GM19238 (cell line): ENCODE measurements around the gene SLIT3.
"Not testable (repeated sequence)": the region's sequence is repeated elsewhere in the genome, so short reads cannot be mapped to it uniquely, and the experiment has no call there.

ENCODE experiments used
- DNase-seq: peaks from one replicate; pipeline ENCODE4 v3.0.0; 2011; ENCODE audit warnings: low spot score; ENCODE audit not compliant: insufficient read length

The SLIT3 gene

DNA sequence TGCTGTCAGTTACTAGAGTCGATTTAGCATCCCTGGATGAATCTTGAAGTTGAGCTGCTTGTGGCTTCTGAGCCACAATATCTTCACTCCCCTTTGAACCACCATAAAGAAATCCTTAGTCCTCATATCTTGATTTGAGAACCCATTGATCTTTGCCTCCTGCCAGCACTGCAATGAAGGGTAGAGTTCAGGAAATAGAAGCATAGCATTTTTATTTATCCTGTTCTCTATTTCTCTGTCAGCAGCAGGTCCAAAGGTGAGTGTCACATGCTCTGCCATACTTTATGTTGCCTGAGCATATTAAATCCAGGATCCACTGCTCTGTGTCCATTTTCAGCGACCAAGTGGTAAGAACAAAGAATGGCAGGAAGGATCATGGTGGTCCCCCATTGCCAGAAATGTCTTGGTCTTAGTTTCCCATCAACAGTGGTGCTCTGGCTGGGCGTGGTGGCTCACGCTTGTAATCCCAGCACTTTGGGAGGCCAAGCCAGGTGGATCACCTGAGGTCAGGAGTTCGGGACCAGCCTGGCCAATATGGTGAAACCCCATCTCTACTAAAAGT lies 641.6 kb downstream of the SLIT3 start:
- DNase-seq = no peak

DNA sequence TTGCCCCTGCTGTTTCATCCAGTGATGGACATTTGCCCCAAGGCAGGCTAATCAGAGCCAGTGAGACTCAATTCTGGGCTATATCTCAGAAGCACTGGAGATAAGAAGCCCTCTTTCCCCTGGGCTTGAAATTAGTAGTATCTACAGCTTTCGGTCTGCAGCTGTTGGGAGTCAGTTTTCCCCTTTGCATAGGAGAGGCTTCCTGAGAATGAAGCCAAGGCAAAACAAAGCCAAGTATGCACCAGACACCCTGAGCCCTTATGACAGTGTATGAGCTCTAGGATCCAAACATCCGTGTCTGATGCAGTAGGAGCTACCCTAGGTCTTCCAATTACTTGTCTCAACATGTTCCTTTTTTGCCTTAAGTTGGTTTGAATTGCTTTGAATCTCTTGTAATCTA lies 642.5 kb downstream of the SLIT3 start:
- DNase-seq = no peak

DNA sequence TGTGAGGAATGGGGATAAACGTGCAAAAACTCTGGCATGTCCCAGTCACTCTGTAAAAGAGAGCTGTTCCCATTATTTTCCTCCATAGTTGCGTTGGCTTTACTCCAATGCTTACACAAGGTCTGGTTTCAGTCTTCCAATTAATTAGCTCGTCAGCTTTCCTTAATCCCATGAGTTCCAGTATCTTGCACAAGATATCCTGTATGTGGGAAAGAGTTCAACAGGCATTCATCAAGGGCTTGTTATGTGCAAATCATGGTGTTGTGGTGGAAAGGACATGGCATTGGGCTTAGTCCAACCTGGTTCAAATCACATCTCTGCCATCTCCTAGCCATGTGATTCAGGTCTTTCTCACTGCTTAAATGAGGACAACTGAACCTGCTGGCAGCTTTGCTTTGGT lies 644.3 kb downstream of the SLIT3 start:
- DNase-seq = no peak

DNA sequence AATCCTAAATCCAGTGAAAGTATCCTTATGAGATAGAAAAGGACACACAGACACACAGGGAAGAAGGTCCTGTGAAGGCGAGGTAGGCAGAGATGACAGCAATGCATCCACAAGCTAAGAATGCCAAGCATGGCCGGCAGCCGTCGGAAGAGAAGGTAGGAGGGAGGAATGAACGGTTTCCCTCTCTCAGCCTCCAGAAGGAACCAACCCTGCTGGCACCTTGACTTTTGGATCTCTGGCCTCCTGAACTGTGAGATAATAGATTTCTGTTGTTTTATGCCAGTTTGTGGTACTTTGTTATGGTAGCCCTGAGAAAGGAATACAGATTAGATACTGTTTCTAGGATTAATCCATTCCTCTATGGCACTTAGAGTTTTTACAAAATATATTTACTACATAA lies 645.6 kb downstream of the SLIT3 start:
- no peak for DNase-seq

DNA sequence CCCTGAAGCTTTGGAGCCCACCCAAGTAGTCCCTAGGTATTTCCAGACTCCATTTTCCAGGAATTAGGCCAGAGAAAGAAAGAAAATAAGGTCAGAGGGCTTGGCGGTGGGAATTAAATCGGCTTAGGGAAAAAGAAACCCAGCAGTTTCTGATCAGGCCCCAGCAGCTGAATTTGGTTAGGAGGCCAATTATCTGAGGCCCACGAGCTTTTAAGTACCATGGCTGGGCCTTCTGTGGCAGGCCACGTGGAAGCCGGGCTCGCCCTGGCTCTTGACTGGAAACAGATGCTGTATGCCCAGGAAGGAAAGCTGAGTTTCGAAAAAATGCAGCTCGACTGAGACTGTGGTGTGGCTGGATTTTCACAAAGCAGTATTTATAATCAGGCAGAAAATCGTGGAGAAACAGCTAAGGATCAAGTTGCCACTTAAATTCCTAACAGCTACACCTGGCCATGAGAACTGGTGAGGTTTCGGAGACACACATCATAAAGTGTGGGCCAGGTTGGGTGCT lies 646.7 kb downstream of the SLIT3 start:
- no peak for DNase-seq

DNA sequence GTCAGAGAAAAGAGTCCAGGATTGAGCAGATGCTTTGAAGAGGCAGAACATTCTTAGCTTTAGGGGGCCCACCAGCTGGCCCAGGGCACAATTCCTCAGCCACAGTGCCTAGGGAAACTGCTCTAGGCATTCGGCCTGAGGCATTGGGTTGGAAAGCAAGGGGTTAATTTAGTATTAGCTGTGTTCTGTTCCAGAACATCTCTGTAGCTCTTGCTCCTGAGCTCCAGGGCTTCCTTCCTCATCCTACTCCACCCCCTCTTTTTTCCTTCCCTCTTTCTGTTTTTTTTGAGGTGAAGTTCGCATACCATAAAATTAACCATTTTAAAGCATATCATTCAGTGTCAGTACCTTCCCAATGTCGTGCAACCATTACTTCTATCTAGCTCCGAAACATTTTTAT lies 647.3 kb downstream of the SLIT3 start:
- DNase-seq = no peak

DNA sequence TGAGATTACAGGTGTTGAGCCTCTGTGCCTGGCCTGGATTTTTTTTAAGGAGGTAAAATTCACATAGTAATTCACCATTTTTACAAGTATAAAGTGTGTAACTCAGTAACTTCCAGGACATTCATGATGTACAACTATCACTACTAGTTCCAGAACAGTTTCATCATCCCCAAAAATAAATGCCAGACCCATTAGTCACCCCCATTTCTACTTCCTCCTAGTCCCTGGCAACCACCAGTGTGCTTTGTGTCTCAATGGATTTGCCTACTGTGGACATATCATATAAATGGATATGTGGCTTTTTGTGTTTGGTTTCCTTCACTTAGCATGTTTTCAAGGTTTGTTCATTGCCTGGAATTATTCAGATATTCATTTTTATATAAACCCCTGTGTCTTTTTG lies 649.3 kb downstream of the SLIT3 start:
- DNase-seq = no peak

DNA sequence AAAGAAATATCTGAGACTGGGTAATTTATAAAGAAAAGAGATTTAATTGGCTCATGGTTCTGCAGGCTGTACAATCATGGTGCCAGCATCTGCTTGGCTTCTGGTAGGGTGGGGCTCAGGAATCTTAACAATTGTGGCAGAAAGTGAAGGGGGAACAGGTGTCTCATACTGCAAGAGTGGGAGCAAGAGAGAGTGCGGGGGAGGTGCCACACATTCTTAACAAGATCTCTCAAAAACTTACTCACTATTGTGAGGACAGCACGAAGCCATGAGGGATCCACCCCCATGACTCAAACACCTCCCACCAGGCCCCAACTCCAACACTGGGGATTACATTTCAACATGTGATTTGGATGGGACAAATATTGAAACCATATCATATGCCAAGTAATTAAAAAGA lies 651.6 kb downstream of the SLIT3 start:
- no peak for DNase-seq

DNA sequence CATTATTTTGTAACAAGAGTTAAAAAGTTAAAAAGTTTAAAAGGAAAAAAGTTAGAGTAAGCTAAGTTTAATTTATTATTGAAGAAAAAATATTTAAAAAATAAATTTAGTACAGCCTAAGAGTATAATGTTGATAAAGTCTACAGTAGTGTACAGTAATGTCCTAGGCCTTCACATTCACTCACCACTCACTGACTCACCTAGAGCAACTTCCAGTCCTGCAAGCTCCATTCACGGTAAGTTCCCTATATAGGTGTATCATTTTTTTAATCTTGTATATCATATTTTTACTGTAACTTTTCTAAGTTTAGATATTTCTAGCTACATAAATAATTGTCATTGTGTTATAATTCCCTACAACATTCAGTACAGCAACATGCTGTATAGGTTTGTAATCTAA lies 652.4 kb downstream of the SLIT3 start:
- DNase-seq = no peak

DNA sequence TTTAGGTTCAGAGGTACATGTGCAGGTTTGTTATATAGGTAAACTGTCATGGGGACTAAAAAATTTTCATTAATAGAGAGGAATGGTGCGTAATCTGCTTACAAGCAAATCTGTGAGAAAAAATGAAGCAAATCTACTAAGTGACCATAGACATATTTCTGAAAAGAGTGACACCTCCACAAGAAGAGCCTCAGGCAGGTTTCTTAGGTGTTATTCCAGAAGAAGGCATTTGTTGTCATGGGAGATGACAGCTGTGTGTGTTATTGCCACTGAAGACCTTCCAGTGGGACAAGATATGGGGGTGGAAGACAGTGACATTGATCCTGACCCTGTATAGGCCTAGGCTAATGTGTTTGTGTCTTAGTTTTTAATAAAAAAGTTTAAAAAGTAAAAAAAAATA lies 652.9 kb downstream of the SLIT3 start:
- no peak for DNase-seq

DNA sequence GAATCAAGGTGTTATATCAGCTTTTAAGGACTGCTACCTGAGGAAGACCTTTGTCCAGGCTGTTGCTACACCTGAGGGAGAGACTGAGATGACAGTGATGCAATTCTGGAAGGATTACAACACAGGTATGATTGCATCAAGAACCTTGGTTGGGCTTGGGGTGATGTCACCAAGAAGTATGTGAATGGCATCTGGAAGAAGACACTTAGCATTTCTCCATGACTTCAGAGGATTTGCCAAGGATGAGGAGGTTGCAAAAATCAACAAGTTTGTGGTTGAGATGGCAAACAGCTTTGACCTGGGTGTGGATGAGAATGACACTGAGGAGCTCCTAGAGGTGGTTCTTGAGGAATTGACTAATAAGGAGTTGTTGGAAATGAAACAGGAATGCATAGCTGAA lies 653.9 kb downstream of the SLIT3 start:
- no peak for DNase-seq

DNA sequence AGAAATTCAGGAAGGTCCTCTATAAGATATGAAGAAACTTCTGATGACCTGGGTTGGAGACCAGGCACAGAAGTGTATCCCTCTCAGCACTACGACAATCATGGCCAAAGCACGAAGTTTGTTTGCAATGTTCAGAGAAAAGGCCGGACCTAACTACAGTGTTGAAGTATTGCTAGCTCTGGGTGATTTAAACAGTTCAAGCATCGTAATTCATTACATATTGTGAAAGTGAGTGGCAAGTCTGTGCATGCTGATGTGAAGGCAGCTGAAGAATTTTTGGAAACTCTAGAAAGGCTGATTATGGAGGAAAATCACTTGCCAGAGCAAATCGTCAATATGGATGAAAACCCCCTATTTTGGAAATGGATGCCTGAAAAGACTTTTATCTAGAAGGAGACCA lies 654.6 kb downstream of the SLIT3 start:
- DNase-seq = no peak

DNA sequence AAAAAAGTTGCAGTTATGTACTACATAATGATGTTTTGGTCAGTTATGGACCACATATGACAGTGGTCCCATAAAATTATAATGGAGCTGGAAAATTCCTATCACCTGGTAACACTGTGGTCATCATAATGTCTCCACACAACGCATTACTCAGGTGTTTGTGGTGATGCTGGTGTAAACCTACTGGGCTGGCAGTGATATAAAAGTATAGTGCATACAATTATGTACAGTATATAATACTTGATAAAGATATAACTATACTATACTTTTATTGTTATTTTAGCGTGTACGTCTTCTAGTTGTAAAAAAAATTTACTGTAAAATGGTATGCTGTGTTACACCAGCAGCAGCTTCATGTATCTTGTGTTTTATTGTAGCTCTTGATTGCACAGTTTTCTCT lies 655.7 kb downstream of the SLIT3 start:
- DNase-seq = no peak

DNA sequence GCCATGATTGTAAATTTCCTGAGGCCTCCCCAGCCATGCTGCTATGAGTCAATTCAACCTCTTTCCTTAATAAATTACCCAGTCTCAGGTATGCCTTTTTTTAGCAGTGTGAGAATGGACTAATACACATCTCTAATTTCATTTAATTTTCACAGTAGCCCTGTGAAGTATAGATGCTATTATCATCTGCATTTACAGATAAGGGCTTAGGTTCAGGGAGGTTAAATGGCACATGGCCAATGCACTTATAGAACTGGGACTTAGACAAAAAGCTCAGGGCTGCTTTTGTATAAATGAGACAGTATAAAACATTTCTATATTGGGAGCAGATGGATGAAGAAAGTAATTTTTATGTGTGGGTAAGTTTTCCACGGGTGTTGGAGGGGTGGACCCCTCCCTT lies 658.9 kb downstream of the SLIT3 start:
- no peak for DNase-seq

DNA sequence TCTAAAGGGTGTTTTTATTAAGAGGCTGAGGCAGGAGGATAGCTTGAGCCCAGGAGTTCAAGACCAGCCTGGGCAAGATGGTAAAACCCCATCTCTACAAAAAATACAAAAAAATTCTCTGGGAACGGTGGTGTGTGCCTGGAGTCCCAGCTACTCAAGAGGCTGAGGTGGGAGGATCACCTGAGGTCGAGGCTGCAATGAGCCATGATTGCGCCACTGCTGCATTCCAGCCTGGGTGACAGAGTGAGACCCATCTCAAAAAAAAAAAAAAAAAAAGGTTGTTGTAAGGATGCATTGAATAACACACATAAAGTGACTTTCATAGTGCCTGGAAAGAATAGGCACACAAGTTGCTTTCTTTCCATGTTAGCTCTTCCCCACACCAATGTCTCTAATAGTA lies 662.1 kb downstream of the SLIT3 start:
- not testable (repeated sequence) for DNase-seq

DNA sequence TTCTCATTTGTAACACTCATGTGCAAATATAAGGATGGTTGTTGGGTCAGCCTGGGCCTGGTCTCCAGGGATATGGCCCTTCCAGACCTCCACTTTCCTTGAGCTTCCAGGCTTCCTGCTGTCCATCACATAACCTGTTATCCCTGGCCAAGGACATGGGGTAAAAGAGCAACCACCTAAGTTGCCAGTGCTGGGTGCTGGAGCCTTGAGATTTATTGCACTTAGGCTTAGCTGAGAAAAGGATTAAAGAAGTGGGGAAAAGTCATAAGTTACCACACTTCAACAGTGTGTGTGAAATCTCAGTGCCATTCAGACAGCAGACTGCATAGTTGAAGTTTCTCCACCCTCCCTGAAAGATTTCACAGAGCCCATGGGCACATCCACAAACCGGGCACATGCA lies 663.1 kb downstream of the SLIT3 start:
- no peak for DNase-seq

DNA sequence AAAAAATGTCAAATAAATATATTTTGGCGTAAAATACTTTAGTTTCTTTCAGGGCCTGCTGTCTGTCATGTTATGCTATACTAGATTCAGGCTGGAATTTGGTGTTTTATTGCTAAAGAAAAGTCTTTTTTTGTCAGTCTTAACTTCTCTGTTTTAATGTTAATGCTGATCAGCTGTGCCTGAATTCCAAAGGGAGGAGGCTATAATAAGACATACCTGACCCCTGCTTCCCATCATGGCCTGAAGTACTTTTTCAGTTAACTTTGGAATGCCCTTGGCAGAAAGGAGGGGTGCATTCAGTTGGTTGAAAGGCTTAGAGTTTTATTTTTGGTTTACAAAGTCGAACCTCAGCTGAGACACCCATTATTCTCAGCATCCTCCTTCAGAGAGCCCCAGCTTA lies 663.7 kb downstream of the SLIT3 start:
- no peak for DNase-seq

DNA sequence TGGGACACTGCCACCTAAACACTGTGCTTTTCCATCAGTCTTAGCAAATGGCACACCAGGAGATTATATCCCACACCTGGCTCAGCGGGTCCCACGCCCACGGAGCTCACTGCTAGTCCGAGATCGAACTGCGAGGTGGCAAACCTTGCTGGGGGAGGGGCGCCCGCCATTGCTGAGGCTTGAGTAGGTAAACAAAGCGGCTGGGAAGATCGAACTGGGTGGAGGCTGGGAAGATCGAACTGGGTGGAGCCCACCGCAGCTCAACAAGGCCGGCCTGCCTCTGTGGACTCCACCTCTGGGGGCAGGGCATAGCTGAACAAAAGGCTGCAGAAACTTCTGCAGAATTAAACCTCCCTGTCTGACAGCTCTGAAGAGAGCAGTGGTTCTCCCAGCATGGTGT lies 670.0 kb downstream of the SLIT3 start:
- not testable (repeated sequence) for DNase-seq

DNA sequence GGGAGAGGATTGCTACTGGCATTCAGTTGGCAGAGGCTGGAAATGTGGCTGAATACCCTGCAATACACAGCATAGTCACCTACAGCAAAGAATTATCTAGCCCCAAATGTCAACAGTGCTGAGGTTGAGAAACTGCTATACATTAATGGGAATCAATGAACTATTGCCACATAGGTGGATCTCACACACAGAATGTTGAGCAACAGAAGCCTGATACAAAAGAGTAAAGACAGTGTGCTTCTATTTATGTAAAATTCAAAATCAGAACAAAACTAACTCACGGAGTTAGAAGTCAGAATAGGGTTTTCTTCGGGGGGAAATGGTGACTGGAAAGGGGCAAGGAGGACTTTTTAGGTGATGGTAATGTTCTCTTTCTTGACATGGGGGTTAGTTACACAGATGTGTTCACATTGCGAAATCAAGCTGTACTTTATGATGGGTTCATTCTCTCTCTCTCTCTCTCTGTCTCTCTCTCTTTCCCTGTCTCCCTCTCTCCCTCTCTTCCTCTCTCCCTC lies 676.0 kb downstream of the SLIT3 start:
- no peak for DNase-seq

DNA sequence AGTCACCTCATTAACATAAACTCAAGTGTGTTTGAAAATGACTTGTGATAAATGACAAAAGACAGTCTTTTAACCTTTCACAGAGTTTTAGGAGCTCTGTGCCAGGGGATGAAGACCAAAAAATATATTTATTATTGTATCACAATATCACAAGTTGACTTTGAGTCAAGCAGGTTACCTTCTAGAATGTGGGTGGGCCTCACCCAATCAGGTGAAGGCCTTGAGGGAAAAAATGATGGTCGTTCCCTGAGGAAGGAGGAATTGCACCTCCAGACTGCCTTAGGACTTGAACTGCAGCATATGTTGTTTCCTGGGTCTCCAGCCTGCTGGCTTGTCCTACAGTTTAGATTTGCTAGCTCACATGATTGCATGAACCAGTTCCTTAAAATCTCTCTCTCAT lies 680.1 kb downstream of the SLIT3 start:
- DNase-seq = no peak

DNA sequence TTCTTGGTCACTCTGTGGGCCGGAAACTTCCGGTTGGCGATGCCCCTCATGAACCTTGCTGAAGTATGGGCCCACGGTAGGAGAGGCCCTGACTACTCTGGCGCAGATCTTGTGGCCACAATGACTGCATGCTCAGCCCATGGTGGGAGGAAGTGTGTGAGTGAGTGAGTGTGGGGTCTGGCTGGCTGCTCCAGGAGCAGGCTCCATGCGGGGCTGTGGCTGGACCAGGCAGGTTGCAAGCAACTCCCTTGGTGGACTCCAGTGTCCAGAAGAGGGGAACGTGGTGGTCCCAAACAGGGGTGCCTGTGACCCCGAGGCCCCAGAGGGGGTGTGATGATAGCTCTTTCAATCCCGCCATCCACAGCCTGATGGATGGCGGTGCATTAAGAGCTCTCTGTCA lies 686.3 kb downstream of the SLIT3 start:
- DNase-seq = no peak

DNA sequence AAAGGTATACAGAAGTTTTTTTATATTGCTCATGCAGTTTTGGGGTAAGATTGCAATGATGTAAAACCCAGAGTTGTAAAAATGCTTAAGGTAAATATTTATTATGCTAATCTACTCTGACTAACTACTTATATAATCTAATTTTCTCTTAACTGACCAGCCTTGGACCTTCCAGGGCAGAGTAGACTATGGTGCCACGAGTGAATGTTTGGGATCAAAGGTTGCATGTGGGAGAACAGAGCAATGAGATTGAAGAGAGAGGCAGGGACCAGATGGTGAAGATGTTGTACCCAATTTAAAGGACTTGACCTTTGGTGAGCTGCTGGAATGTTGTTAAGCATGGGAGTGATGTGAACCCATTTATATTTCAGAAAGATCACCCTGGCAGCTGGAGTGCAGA lies 686.9 kb downstream of the SLIT3 start:
- no peak for DNase-seq

DNA sequence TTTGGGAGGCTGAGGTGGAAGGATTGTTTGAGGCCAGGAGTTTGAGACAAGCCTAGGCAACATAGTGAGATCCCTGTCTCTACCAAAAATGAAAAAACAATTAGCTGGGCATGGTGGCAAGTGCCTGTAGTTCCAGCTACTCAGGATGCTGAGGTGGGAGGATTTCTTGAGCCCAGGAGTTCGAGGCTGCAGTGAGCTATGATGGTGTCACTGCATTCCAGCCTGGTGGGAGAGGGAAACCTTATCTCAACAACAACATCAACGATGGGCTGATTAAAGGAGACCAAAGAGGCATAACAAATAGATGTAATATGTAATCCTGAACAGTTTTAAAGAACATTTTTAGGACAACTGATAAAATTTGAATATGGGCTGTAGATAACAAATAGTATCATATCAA lies 687.5 kb downstream of the SLIT3 start:
- DNase-seq = no peak

DNA sequence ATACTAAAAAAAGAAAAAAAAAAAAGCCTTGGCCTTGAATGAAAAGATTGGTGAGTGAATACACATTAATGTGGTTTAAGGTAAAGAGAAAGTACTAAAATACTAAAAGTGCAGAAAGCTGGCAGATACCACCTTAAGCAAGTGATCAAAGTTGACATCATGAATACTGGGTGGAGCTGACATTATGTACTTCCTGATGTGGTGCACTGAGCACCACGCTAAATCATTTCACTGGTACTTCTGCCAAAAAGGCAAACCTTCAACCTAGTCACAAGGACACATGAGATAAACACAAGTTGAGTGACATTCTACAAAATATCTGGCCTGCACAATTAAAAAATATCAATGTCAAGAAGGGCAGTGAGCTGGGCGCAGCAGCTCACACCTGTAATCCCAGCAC lies 687.9 kb downstream of the SLIT3 start:
- DNase-seq = no peak
